Lower lobe of right lung (tissue), 2 donors: ENCODE data around the gene SLC17A9. TPM values are rescaled to one million over a fixed set of nuclear protein-coding genes. Genes with fewer than 3 reads are reported as not detected.

Experiments used
- ATAC-seq, 2 donors: fragments of 200-7000 bp; cut with Tn5 transposase; one replicate each; pipeline ENCODE4 v1.9.1; 2020 to 2022; ENCODE audit warnings: mild to moderate bottlenecking in 2 of 2, moderate library complexity in 2 of 2
- DNase-seq: peaks from one replicate; pipeline ENCODE4 v3.0.0-alpha.2; 2020
- H3K27ac ChIP-seq: fragments of 200-600 bp; one replicate; pipeline ENCODE4 v1.8.0; 2022
- H3K27me3 ChIP-seq: fragments of 200-600 bp; one replicate; pipeline ENCODE4 v1.8.0; 2022; ENCODE audit warnings: low read depth
- H3K36me3 ChIP-seq: fragments of 200-600 bp; one replicate; pipeline ENCODE4 v1.8.0; 2022; ENCODE audit warnings: mild to moderate bottlenecking
- H3K4me1 ChIP-seq: fragments of 200-600 bp; one replicate; pipeline ENCODE4 v1.8.0; 2022
- H3K4me3 ChIP-seq: fragments of 200-600 bp; one replicate; pipeline ENCODE4 v1.8.0; 2022; ENCODE audit warnings: mild to moderate bottlenecking
- H3K9me3 ChIP-seq: fragments of 200-600 bp; one replicate; pipeline ENCODE4 v1.8.0; 2022
- CTCF ChIP-seq: fragments of 200-600 bp; IDR thresholded peaks from one replicate; pipeline ENCODE4 v1.8.0; 2022; ENCODE audit warnings: antibody characterized with exemption, mild to moderate bottlenecking
- intact Hi-C: fragments of 100-400 bp; cut with DNase I; formaldehyde crosslinking; loops from one replicate; pipeline ENCODE4 v1.11.0; 2022
- total RNA-seq: library from RNA; stranded (reverse); fragmentation: NEBNext Ultra II Directional; extraction: Animal tissue kit (Norgen Biotek cat#: 25700); gene quantifications from one replicate; pipeline ENCODE4 v1.2.1, GENCODE V29; 2021
- donor health status: DM: no; HTN: yes; CAD: no; lungs with severe emphysema.

Gene SLC17A9
- total RNA-seq, 1 donor from 2014 or later, result 10.4 TPM

- no peak overlapping the region for H3K4me3 ChIP-seq
- ATAC-seq (no peak), DNase-seq (peak; percentile 47)
- H3K27ac ChIP-seq, result no peak overlapping the region
- peaks cover 30% of the 10 kb centered on the region for H3K4me1 ChIP-seq
- no peaks in the 10 kb centered on the region for H3K9me3 ChIP-seq
- intact Hi-C loops, result no loop called here
- H3K27me3 ChIP-seq, result no peaks in the 10 kb centered on the region
- no peaks in the 10 kb centered on the region for H3K36me3 ChIP-seq
- TF ChIP-seq CTCF, result no peak
Measured at GRCh38 chr20:62956387-62957135, 4.1 kb downstream of the SLC17A9 start.

- intact Hi-C loops, result no loop called here
- Histone ChIP-seq H3K36me3 (peaks cover under 1% of the 10 kb centered on the region), H3K4me1 (peaks cover 23% of the 10 kb centered on the region), H3K9me3 (no peaks in the 10 kb centered on the region), H3K27me3 (no peaks in the 10 kb centered on the region), H3K4me3 (no peak overlapping the region), H3K27ac (no peak overlapping the region)
- ATAC-seq, result no peak
- no peak for TF ChIP-seq CTCF
- DNase-seq, result peak; percentile 40
Measured at GRCh38 chr20:62957136-62958117, 4.9 kb downstream of the SLC17A9 start.

- no peak for TF ChIP-seq CTCF
- H3K36me3 ChIP-seq, result peaks cover 6% of the 10 kb centered on the region
- intact Hi-C loops, result no loop called here
- peaks cover 12% of the 10 kb centered on the region for H3K4me1 ChIP-seq
- no peaks in the 10 kb centered on the region for H3K27me3 ChIP-seq
- no peak overlapping the region for H3K27ac ChIP-seq
- H3K4me3 ChIP-seq, result no peak overlapping the region
- DNase-seq (no peak), ATAC-seq (no peak)
- no peaks in the 10 kb centered on the region for H3K9me3 ChIP-seq
Measured at GRCh38 chr20:62958388-62959100, 6.0 kb downstream of the SLC17A9 start.

- Histone ChIP-seq H3K4me3 (no peak overlapping the region), H3K27me3 (no peaks in the 10 kb centered on the region), H3K36me3 (peaks cover 6% of the 10 kb centered on the region), H3K4me1 (peaks cover 4% of the 10 kb centered on the region), H3K9me3 (no peaks in the 10 kb centered on the region), H3K27ac (no peak overlapping the region)
- no peak for DNase-seq
- TF ChIP-seq CTCF, result no peak
- ATAC-seq, result no peak
- intact Hi-C loops, result no loop called here
Measured at GRCh38 chr20:62959101-62959971, 6.8 kb downstream of the SLC17A9 start.
